ENCODE measurements around the gene ANKLE2. TPM values are rescaled to one million over a fixed set of nuclear protein-coding genes. Genes with fewer than 3 reads are reported as not detected.
"Not testable (repeated sequence)": the region's sequence is repeated elsewhere in the genome, so short reads cannot be mapped to it uniquely, and the experiment has no call there.

ANKLE2 gene
- total RNA-seq, 3 donors from 2014 or later: 48.3 to 60.7 (median 52.5) TPM

DNA sequence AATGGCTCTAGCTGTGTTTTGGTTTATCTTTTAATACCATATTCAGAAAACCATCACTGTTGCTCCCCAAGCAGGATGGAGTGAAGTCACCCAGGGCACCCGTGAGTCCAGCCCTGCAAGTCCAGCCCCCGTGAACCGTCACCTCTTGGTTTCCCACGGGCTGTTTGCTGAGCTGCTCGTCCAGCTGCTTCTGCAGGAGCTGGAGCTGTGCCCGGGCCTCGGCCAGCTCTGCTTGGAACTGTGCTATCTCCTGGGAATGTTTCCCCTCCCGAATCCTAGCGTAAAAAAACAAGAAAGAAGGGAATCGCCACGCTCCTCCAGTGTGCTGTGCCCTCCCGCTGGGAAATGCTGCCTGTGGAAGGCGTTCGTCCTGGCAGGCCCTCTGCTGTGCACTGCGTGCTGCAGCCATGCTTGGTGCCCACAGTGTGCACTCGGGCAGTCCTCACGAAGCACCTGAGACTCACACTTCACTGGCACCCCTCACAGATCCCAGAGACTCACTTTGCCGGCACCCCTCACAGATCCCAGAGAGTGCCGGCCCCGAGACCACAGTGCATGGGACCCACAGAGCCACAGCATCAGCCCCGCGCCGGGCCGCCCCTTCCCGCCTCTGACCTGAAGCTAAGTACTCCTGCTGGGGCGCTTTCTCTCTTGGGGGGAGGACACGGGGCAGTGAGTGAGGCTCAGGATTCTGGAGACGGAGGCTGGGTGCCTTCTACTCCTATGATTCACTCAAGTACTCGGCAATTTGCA lies 15.4 kb upstream of the ANKLE2 start:
- intact Hi-C loops (cut with DNase I, micrococcal nuclease): no loop called here
- H3K4me1 ChIP-seq (ENCODE audit: low read depth): no peaks in the 10 kb centered on the region
- TF ChIP-seq, protein P1, sequence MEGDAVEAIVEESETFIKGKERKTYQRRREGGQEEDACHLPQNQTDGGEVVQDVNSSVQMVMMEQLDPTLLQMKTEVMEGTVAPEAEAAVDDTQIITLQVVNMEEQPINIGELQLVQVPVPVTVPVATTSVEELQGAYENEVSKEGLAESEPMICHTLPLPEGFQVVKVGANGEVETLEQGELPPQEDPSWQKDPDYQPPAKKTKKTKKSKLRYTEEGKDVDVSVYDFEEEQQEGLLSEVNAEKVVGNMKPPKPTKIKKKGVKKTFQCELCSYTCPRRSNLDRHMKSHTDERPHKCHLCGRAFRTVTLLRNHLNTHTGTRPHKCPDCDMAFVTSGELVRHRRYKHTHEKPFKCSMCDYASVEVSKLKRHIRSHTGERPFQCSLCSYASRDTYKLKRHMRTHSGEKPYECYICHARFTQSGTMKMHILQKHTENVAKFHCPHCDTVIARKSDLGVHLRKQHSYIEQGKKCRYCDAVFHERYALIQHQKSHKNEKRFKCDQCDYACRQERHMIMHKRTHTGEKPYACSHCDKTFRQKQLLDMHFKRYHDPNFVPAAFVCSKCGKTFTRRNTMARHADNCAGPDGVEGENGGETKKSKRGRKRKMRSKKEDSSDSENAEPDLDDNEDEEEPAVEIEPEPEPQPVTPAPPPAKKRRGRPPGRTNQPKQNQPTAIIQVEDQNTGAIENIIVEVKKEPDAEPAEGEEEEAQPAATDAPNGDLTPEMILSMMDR (IDR thresholded peaks at IDR 0.05): no peak

DNA sequence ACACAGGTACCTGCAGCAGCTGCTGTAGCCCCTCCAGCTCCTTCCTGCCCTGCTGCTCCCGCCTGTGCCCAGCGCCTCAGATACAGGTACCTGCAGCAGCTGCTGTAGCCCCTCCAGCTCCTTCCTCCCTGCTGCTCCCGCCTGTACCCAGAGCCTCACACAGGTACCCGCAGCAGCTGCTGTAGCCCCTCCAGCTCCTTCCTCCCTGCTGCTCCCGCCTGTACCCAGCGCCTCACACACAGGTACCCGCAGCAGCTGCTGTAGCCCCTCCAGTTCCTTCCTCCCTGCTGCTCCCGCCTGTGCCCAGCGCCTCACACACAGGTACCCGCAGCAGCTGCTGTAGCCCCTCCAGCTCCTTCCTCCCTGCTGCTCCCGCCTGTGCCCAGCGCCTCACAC lies 14.6 kb upstream of the ANKLE2 start:
- DNase-seq; H3K4me3 ChIP-seq; H3K9me3 ChIP-seq; H3K4me1 ChIP-seq (ENCODE audit: low read depth); ATAC-seq; intact Hi-C loops (cut with DNase I, micrococcal nuclease): not testable (repeated sequence)
- peaks cover 32% of the 10 kb centered on the region for H3K36me3 ChIP-seq (ENCODE audit: low read depth)

More for the DNA sequence above, 15.4 kb upstream of the ANKLE2 start:
- DNase-seq (no peak), ATAC-seq (no peak)
- Histone ChIP-seq H3K4me3 (no peak overlapping the region), H3K36me3 (ENCODE audit: low read depth) (peaks cover 32% of the 10 kb centered on the region), H3K9me3 (no peaks in the 10 kb centered on the region)

DNA sequence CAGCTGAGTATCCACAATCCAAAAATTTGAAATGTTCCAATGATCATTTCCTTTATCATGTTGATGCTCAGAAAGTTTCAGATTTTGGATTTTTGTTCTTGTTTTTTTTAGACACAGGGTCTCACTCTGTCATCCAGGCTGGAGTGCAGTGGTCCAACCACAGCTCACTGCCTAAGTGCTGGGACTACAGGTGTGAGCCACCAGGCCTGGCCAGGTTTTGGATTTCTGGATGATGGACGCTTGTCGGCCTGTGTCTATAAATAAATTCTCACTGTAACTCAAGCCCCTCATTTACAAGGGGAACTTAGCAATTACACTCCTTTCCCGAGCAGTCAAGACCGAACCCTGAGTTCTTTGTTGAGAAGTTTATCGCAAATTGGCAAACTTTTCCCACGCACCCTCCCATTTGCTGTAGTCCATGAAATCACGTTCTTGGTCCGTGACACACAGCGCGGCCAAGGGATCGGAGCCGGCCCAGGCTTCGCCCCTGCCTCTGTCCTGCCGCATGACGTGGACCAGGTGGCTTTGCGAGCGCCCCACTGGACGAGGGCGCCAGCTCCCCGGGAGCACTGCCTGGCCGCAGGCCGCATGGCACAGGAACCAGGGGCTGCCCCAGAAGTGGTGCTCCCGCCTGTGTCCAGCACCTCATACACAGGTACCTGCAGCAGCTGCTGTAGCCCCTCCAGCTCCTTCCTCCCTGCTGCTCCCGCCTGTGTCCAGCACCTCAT lies 14.0 kb upstream of the ANKLE2 start:
- no peaks in the 10 kb centered on the region for H3K4me1 ChIP-seq (ENCODE audit: low read depth)
- no peaks in the 10 kb centered on the region for H3K9me3 ChIP-seq
- DNase-seq (no peak), ATAC-seq (no peak)
- no peak overlapping the region for H3K4me3 ChIP-seq
- intact Hi-C loops (cut with DNase I, micrococcal nuclease): no loop called here
- TF ChIP-seq, protein P1 (IDR thresholded peaks at IDR 0.05): no peak
- H3K36me3 ChIP-seq (ENCODE audit: low read depth): peaks cover 27% of the 10 kb centered on the region

DNA sequence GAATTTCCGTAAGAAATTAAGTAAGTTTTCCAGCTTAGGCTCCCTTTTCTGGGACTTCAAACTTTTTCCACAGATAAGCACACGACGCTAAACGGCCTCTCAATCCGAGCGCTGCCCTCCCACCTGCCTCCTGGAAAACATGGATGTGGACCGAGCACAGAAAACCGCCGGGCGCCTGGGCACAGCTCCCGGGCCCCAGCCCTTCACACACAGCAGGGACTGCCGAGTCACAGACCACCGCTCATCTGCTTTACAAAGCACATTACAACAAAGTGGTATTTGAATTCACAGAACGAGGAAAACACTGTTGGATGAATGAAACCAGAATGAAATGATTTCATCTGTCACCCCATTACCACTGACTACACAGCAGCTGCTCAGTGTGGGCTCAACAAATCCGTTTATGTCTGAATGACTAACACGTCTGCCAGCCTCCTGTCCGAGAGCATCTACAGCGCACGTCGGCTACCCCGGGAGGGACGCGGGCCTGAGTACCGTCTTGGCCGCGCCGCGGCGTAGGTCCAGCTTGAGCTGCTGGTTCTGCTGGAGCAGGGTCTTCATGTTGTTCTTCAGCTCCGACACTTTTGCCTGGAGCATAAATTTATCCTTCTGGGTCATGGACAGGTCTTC lies 13.1 kb upstream of the ANKLE2 start:
- TF ChIP-seq, protein P1 (IDR thresholded peaks at IDR 0.05): no peak
- no peak overlapping the region for H3K4me3 ChIP-seq
- peaks cover 21% of the 10 kb centered on the region for H3K36me3 ChIP-seq (ENCODE audit: low read depth)
- no peak for DNase-seq
- H3K9me3 ChIP-seq: no peaks in the 10 kb centered on the region
- intact Hi-C loops (cut with DNase I, micrococcal nuclease): no loop called here
- ATAC-seq: no peak
- H3K4me1 ChIP-seq (ENCODE audit: low read depth): no peaks in the 10 kb centered on the region

DNA sequence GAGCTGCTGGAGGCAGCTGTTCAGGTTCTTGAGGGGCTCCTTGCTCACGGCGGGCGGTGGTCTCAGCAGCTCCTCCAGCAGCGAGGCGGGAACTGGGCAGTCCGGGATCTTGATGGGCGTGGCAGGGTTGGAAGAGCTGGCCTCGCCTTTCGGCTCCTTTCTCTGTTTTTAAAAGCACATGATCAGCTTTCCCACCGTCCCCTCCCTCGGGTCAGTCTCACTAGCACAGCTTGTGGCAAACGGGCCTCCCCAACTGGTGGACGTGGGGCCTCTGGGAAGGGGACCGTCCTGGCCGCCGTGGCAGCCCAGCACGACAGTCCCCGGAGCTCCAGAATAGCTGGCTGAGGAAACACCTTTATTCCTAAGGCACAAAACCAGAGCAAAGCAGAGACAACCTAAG lies 12.5 kb upstream of the ANKLE2 start:
- no peak overlapping the region for H3K4me3 ChIP-seq
- intact Hi-C loops (cut with DNase I, micrococcal nuclease): no loop called here
- H3K4me1 ChIP-seq (ENCODE audit: low read depth): no peaks in the 10 kb centered on the region
- peaks cover 21% of the 10 kb centered on the region for H3K36me3 ChIP-seq (ENCODE audit: low read depth)
- no peaks in the 10 kb centered on the region for H3K9me3 ChIP-seq
- DNase-seq (no peak), ATAC-seq (no peak)
- TF ChIP-seq, protein P1 (IDR thresholded peaks at IDR 0.05): no peak

All from mucosa of descending colon (tissue), 3 donors.